GM19328 (cell line): ENCODE data around the gene SNX9.

Source experiments
- ATAC-seq: cut with Tn5 transposase; IDR thresholded peaks from one replicate; pipeline ENCODE4 v1.9.1; 2021; ENCODE audit warnings: mild to moderate bottlenecking, moderate library complexity; ENCODE audit not compliant: unreplicated experiment

SNX9 gene

DNA sequence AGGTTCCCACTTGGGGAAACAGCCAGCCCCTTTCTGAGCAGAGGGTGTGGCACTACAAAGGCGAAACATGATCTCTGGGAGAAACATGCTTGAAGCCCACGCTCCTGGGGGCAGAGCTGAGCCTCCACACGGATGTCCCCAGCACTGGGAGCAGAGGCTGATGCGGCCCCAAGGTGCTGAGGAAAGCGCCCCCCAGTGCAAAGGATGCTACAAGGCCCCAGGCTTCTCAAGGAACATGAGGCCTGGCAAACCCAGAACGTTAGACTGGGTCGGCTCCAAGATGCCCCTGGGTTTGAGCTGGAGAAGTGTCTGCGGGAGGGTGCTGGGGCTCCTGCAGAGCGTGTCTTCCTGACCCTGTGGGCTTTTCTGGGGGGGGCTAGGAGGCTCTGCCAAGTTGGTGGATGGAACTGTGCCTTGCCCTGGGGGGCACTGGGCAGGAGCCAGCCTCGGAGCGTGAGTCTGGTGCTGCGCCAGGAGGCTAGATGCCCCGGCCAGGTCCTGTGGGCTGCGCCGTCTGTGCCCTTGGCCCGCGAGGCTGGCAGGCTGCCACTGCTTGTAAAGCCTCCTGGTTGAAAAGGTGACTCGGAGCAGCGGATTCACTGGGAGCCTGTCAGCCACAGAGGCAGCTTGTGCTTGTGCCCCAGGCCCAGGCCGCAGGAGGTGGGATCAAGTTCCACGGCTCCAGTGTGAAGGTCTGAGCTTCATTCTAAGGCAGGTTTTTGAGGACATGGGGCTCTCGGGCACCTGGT, 166.7 kb downstream of the SNX9 start:
- ATAC-seq: no peak

DNA sequence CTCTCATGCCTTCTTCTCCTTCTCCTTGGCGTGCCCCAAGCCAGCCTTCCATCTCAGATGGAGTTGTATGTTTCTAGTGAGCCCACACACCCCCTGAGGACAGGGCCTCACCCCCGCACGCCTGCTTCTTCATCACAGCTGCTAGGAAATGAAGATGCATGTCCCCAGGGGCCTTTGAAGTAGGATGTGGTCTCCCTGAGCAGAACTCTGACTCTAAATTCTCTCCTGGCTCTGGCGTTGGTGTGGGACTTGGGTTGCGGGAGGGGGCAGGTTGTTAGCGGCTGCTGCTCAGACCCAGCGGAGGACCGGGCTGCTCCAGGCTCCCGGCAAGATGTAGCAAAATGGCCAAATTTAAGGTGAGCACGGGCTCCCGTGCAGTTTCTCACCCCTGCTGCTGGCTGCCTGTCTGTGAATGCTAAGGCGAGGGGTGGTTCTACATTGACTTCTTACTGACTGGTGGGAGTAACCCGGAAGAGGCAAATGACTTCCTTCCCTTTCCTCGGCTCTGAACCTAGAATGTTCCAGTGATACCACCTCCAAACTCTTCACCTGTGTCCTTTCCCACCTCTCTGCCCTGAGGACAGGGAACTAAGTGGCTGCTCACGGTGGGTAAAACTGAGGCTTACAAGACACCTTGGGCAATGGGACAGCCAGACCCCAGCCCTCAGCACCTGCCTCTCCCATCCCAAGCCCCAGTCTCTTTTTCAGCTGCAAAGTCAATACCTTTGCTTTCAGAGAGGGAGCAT, 167.4 kb downstream of the SNX9 start:
- no peak for ATAC-seq

DNA sequence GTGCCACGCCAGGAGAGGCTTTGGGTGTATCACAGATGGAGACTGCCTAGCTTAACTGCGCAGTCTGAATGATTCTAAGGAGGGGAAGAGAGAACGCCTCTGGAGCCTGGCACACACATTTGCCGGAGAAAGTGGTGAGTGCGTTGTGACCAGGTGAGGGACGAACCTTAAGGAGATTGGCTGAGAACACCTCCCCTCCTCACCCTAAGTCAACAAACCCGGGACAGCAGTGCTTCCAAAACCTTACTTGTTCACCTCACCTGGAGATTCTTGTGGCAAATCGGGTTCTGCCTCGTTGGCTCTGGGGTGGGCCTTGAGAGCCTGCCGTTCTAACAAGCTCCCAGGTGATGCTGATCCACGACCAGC, 168.0 kb downstream of the SNX9 start:
- ATAC-seq: no peak

DNA sequence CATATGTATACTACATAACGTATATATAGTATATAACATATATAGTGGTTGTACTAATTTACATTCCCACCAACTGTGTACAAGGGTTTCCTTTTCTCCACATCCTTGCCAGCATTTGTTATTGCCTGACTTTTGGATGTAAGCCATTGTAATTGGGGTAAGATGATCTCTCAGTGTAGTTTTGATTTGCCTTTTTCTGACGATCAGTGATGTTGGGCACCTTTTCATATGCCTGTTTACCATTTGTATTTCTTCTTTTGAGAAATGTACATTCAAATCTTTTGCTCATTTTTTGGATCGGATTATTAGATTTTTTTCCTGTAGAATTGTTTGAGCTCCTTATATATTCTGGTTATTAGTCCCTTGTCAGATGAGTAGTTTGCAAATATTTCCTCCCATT, 170.0 kb downstream of the SNX9 start:
- ATAC-seq: no peak

DNA sequence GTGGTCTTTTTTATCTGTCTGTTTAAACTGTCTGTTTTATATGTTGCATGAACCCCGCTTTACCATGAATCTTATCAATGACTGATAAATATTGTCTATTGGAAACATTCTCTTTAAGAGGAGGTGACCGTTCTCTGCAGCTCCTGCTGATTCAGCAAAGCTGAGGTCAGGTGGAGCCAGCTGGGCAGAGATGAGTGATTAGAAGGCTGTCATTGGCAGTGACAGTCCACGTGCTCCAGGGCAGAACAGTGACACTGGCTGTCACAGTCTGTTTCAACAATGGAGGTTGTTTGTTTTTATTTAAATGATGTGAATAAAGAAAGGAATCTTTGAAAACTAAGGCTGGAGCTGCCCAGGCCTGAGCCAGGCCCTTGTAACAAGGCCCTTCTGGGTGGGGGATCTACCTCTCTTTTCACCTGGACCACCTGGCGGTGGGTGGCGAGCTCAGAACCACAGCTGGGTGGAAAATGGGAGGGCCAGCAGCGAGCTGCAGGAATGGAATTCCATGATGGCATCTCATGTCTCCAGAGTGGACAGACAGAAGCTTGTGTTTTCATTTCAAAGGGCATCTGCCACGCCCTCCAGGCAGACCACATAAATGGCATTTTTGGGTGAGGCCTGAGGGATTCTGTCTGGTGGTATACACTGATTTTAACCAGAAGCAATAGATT, 171.2 kb downstream of the SNX9 start:
- ATAC-seq: no peak
